GM18519 (cell line): Measurements from ENCODE around the gene CCM2.
"Not testable (repeated sequence)": the region's sequence is repeated elsewhere in the genome, so short reads cannot be mapped to it uniquely, and the experiment has no call there.

Experiments
- ATAC-seq: cut with Tn5 transposase; IDR thresholded peaks from one replicate; pipeline ENCODE4 v1.9.1; 2021; ENCODE audit warnings: mild to moderate bottlenecking, moderate library complexity; ENCODE audit not compliant: unreplicated experiment, low FRiP score

CCM2 gene

GRCh38 chr7:44979481-44980392 is 20.3 kb upstream of the CCM2 start:
- ATAC-seq = no peak

- ATAC-seq = peak; percentile 35
These were observed 19.5 kb upstream of the CCM2 start for GRCh38 chr7:44980393-44981034.

GRCh38 chr7:44981035-44981706 is 18.8 kb upstream of the CCM2 start:
- ATAC-seq = no peak

- ATAC-seq = no peak
These were observed 17.5 kb upstream of the CCM2 start for GRCh38 chr7:44982535-44982923.

- ATAC-seq = no peak
These were observed 17.0 kb upstream of the CCM2 start for GRCh38 chr7:44982970-44983369.

GRCh38 chr7:44983742-44984477 is 16.1 kb upstream of the CCM2 start:
- no peak for ATAC-seq

DNA sequence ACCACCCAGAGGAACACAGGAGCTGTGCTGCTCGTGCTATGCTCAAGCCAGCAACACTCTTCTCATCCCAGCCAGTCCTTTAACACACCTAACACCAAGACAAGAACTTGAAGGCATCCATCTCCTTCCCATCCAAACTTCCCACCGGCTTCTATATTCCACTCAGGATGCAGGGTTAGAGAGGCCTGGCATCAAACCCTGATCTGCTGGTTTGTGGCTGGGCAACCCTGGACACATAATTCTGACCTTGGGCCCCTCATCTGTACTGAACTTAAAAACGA is 15.6 kb upstream of the CCM2 start:
- no peak for ATAC-seq

DNA sequence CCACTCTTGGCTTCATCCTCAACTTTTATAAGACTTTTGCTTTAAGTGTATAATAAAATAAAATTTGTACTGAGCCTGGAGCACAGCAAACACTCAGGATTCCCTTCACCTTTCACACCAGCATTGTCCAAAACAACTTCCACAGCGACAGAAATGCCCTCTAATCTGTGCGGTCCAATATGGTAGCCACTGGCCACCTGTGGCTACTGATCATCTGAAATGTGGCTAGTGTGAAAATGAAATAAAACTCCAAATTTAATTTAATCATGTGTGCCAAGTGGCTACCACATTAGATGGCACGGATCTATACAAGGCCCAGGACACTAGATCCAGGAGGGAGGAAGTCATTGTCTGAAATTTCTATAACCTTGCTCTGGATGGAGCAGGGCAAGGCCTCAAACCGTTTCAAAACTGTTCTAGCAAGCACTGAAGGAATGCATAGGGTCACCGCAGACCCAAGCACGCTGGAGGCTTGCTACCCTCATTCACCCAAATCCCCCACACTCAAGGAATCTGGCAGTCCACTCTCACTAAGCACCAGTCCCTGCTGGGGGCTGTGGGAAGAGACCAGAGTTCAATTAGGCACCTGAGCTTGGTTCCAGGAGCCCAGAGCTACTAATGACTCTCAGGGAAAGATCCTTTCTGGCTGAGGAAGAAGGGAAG is 14.8 kb upstream of the CCM2 start:
- no peak for ATAC-seq

DNA sequence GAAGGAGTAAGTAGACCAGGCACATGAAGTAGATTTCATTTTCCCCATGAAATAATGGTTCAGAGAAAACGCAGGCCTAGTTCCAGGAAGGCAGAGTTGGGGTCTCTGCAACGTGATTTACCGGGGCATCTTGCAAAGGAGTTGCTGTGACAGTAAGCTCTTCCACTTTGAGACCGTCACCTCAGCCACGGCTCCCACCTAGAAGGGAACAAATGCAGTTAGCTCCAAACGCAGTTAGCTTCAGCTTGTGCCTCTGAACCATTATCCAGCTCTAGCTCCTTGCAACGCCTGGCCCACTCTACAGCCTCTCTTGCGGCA is 14.1 kb upstream of the CCM2 start:
- ATAC-seq = no peak

GRCh38 chr7:44986218-44987053 is 13.6 kb upstream of the CCM2 start:
- peak; percentile 83 for ATAC-seq

- ATAC-seq = no peak
These were observed 12.5 kb upstream of the CCM2 start for GRCh38 chr7:44987457-44987856.

- ATAC-seq = no peak
These were observed 12.0 kb upstream of the CCM2 start for GRCh38 chr7:44987996-44988395.

DNA sequence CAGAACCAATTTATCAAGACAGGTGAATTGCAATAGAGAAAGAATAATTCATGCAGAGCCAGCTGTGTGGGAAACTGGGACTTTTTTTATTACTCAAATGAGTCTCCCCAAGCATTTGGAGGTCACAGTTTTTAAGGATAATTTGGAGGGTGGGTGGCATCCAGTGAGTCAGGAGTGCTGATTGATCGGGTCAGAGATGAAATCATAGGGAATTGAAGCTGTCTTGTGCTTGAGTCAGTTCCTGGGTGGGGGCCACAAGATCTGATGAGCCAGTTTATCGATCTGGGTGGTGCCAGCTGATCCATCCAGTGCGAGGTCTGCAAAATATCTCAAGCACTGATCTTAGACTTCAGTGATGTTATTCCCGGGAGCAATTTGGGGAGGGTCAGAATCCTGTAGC is 11.3 kb upstream of the CCM2 start:
- no peak for ATAC-seq

- ATAC-seq = no peak
These were observed 10.9 kb upstream of the CCM2 start for GRCh38 chr7:44989132-44989531.

DNA sequence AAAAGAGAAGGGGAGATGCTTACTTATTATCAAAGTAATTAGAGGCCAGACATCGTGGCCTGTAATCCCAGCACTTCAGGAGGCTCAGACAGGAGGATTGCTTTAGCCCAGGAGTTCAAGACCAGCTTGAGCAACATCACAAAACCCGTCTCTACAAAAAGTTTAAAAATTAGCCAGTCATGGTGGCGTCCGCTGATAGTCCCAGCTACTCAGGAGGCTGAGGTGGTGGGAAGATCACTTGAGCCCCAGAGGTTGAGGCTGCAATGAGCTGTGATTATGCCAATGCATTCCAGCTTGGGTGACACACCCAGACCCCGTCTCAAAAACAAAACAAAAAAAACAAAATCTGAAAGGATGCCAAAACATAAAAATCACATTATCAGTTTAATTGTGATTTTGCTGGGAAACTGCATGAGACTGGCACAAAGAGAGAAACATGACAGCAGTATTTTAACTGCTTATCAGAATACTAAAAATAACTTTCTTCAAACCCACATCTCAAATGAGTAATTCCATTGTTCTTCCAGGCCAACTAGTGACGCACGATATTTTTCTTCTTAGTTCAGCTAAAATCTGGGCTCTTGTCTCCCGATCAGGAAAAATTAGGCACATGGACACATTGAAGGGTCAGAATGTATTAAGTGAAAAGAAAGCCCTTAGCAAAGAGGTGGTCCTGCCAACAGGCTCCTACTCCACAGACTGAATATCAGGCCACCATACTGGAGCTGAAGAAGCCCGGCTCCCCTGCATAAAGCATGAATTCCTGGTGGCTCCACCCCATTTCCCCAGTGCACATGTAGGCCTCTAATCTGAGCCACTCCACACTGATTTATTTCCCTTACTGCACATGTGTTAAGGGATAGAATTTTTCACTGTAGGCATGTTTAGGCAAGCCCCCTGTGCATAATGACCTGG is 9.6 kb upstream of the CCM2 start:
- no peak for ATAC-seq

DNA sequence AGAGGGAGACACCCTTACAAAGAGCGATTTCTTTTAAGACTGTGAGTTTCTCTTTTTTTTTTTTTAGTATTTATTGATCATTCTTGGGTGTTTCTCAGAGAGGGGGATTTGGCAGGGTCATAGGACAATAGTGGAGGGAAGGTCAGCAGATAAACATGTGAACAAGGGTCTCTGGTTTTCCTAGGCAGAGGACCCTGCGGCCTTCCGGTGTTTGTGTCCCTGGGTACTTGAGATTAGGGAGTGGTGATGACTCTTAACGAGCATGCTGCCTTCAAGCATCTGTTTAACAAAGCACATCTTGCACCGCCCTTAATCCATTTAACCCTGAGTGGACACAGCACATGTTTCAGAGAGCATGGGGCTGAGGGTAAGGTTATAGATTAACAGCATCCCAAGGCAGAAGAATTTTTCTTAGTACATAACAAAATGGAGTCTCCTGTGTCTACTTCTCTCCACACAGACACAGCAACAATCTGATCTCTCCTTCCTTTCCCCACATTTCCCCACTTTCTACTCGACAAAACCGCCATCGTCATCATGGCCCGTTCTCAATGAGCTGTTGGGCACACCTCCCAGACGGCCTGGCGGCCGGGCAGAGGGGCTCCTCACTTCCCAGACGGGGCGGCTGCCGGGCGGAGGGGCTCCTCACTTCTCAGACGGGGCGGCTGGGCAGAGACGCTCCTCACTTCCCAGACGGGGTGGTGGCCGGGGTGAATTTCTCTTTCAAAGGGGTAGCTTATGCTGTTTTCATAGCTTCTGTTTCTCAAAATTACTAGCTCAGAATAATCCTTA is 7.8 kb upstream of the CCM2 start:
- not testable (repeated sequence) for ATAC-seq

DNA sequence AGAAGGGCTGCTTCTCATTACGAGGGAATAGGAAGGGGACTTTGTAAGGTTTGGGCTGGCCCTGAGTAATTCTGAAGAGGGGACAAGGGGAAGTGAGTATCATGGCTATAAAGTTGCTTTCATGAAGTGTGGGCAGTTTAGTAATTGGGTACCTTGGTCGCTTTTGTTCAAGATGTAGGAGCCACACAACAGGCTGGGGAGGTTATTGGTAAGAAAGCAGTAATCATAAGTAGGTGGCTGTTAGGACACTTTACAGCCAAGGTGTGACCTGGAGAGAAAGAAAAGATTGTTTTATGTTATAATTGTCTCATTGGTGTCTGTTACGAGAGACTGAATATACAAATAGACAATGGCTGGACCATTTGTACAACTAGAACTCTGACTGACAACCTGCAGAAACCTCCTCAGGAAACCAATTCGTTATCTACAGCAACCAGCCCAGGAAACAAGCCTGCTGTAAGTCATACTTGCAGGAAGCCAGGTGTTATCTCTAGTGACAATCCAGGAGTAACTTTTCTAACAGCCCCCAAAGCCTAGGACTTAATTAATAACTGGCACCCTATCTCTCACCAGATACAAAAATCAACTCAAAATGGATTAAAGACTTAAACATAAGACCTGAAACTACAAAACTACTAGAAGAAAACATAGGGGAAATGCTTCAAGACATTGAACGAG is 5.0 kb upstream of the CCM2 start:
- no peak for ATAC-seq
